Bronchial smooth muscle cell (primary cell): ENCODE results near the gene TMEM259. TPM values are rescaled to one million over a fixed set of nuclear protein-coding genes. Genes with fewer than 3 reads are reported as not detected.

ENCODE experiments used
- total RNA-seq: library from RNA; depleted of rRNA; stranded (reverse); fragments of >200 nt; gene quantifications from 2 replicates; pipeline ENCODE4 v1.2.1, GENCODE V29; 2014

TMEM259 gene
- total RNA-seq: 41.6 TPM in 2 replicates

GRCh38 chr19:1020868-1021425 is at the start of gene TMEM259:
Gene TMEM259 (minus strand): TSS chr19:1021123. CDS start chr19:1020996, 127 bp downstream.

GRCh38 chr19:1066748-1067340 is 45.9 kb upstream of the TMEM259 start, which contains the start of gene ARHGAP45:
Gene ARHGAP45 (plus strand): TSS chr19:1067167. CDS start chr19:1067406, 239 bp downstream.

GRCh38 chr19:1039646-1040475 is 18.9 kb upstream of the TMEM259 start, which contains the start of gene ABCA7:
Gene ABCA7 (plus strand): TSS chr19:1040107. CDS start chr19:1041362, 1,255 bp downstream.

GRCh38 chr19:1025960-1026782 is 5.2 kb upstream of the TMEM259 start, which contains the start of gene CNN2:
Gene CNN2 (plus strand): TSS chr19:1026608. CDS start chr19:1026662, 54 bp downstream.

GRCh38 chr19:1000095-1000494 is 20.8 kb downstream of the TMEM259 start, which contains the start of gene GRIN3B:
Gene GRIN3B (plus strand): TSS chr19:1000419. CDS start chr19:1000438, 19 bp downstream.

GRCh38 chr19:984165-984967 is 36.6 kb downstream of the TMEM259 start, which contains the start of gene WDR18:
Gene WDR18 (plus strand): TSS chr19:984345. CDS start chr19:984354, 9 bp downstream.

Other genes starting within 250 kb of the TMEM259 start
- 58.3 and 65.3 TPM in 2 replicates for gene PTBP1, start 223.7 kb downstream of the TMEM259 start, total RNA-seq
- gene PLPPR3, start 199.2 kb downstream of the TMEM259 start, total RNA-seq: 0.47 and 0.77 TPM in 2 replicates
- gene AZU1, start 193.3 kb downstream of the TMEM259 start, total RNA-seq: 0.16 TPM in 1 of 2 replicates, not detected in the other
- gene PRTN3, start 180.1 kb downstream of the TMEM259 start, total RNA-seq: not detected in 2 replicates
- 0.16 and 0.69 TPM in 2 replicates for gene ELANE, start 168.8 kb downstream of the TMEM259 start, total RNA-seq
- 56.0 and 362 TPM in 2 replicates for gene CFD, start 161.5 kb downstream of the TMEM259 start, total RNA-seq
- gene MED16, start 127.9 kb downstream of the TMEM259 start, total RNA-seq: 26.5 and 35.5 TPM in 2 replicates
- gene RNU6-9, start 127.6 kb downstream of the TMEM259 start, total RNA-seq: not detected in 2 replicates
- gene R3HDM4, start 107.9 kb downstream of the TMEM259 start, total RNA-seq: 12.3 and 14.0 TPM in 2 replicates
- gene KISS1R, start 103.8 kb downstream of the TMEM259 start, total RNA-seq: 0.09 TPM in 1 of 2 replicates, not detected in the other
- 12.6 and 17.0 TPM in 2 replicates for gene ARID3A, start 95.1 kb downstream of the TMEM259 start, total RNA-seq
- 45.9 and 49.6 TPM in 2 replicates for gene WDR18, start 36.8 kb downstream of the TMEM259 start, total RNA-seq
- 0.32 and 0.60 TPM in 2 replicates for gene GRIN3B, start 20.7 kb downstream of the TMEM259 start, total RNA-seq
- gene RNU6-2, start 399 bp upstream of the TMEM259 start, total RNA-seq: not detected in 2 replicates
- gene CNN2, start 5.5 kb upstream of the TMEM259 start, total RNA-seq: 141 and 152 TPM in 2 replicates
- gene ABCA7, start 19.0 kb upstream of the TMEM259 start, total RNA-seq: 2.6 and 6.6 TPM in 2 replicates
- gene ARHGAP45, start 46.0 kb upstream of the TMEM259 start, total RNA-seq: 0.79 and 0.94 TPM in 2 replicates
- gene POLR2E, start 74.3 kb upstream of the TMEM259 start, total RNA-seq: 89.2 and 104 TPM in 2 replicates
- 404 and 638 TPM in 2 replicates for gene GPX4, start 82.9 kb upstream of the TMEM259 start, total RNA-seq
- 32.2 and 32.8 TPM in 2 replicates for gene SBNO2, start 153.1 kb upstream of the TMEM259 start, total RNA-seq
- gene STK11, start 184.7 kb upstream of the TMEM259 start, total RNA-seq: 74.2 and 98.7 TPM in 2 replicates
- gene CBARP, start 216.9 kb upstream of the TMEM259 start, total RNA-seq: 0.63 and 0.86 TPM in 2 replicates
- 23.9 and 40.0 TPM in 2 replicates for gene ATP5F1D, start 220.6 kb upstream of the TMEM259 start, total RNA-seq
- gene MIDN, start 227.5 kb upstream of the TMEM259 start, total RNA-seq: 8.8 and 9.5 TPM in 2 replicates
- gene CIRBP, start 248.2 kb upstream of the TMEM259 start, total RNA-seq: 134 and 212 TPM in 2 replicates